Activated naive CD8-positive, alpha-beta T cell treated with anti-CD3 and anti-CD28 coated beads, Interleukin-2, amount 50 U/mL, for 24 hours (primary cell): ENCODE measurements around the gene UGT2B11.
"Not testable (repeated sequence)": the region's sequence is repeated elsewhere in the genome, so short reads cannot be mapped to it uniquely, and the experiment has no call there.

Experiments
- ATAC-seq: fragments of 150-1000 bp; cut with Tn5 transposase; one replicate; pipeline ENCODE4 v1.10.0; 2021
- DNase-seq: peaks from one replicate; pipeline ENCODE4 v3.0.0; 2021
- H3K27ac Mint-ChIP-seq: one replicate; pipeline ENCODE4 v1.8.0; 2021; ENCODE audit warnings: mild to moderate bottlenecking, mixed read lengths
- H3K27me3 Mint-ChIP-seq: one replicate; pipeline ENCODE4 v1.8.0; 2021; ENCODE audit warnings: mixed read lengths
- H3K36me3 Mint-ChIP-seq: one replicate; pipeline ENCODE4 v1.8.0; 2021; ENCODE audit warnings: low read depth, mixed read lengths
- H3K4me1 Mint-ChIP-seq: one replicate; pipeline ENCODE4 v1.8.0; 2021; ENCODE audit warnings: mixed read lengths
- H3K4me3 Mint-ChIP-seq: one replicate; pipeline ENCODE4 v1.8.0; 2021; ENCODE audit warnings: mild to moderate bottlenecking, moderate library complexity, mixed read lengths
- H3K9me3 Mint-ChIP-seq: one replicate; pipeline ENCODE4 v1.8.0; 2021; ENCODE audit warnings: mixed read lengths

UGT2B11 gene

GRCh38 chr4:69214716-69215115 is at the start of gene UGT2B11:
Gene UGT2B11 (minus strand): TSS chr4:69214748. CDS start chr4:69214722, 26 bp downstream.
- ATAC-seq: no peak
- Mint-ChIP-seq H3K4me1 (no peaks in the 10 kb centered on the region), H3K27ac (no peak within 1 kb of the TSS), H3K36me3 (no peaks in the 10 kb centered on the region), H3K9me3 (no peaks in the 10 kb centered on the region), H3K27me3 (no peaks in the 10 kb centered on the region), H3K4me3 (no peak within 1 kb of the TSS)
- DNase-seq: no peak

GRCh38 chr4:69253147-69253772 is 38.7 kb upstream of the UGT2B11 start:
- not testable (repeated sequence) for H3K27me3 Mint-ChIP-seq, H3K9me3 Mint-ChIP-seq, H3K27ac Mint-ChIP-seq, H3K4me1 Mint-ChIP-seq, H3K36me3 Mint-ChIP-seq, DNase-seq, H3K4me3 Mint-ChIP-seq, ATAC-seq

GRCh38 chr4:69250884-69251283 is 36.3 kb upstream of the UGT2B11 start:
- H3K27ac Mint-ChIP-seq, ATAC-seq, H3K4me3 Mint-ChIP-seq, H3K36me3 Mint-ChIP-seq, H3K27me3 Mint-ChIP-seq, H3K4me1 Mint-ChIP-seq, DNase-seq: not testable (repeated sequence)
- H3K9me3 Mint-ChIP-seq: peaks cover 15% of the 10 kb centered on the region

GRCh38 chr4:69242562-69243240 is 28.2 kb upstream of the UGT2B11 start:
- not testable (repeated sequence) for H3K27me3 Mint-ChIP-seq, ATAC-seq, DNase-seq, H3K36me3 Mint-ChIP-seq, H3K4me3 Mint-ChIP-seq, H3K27ac Mint-ChIP-seq, H3K4me1 Mint-ChIP-seq
- peaks cover 24% of the 10 kb centered on the region for H3K9me3 Mint-ChIP-seq

GRCh38 chr4:69241746-69242145 is 27.2 kb upstream of the UGT2B11 start:
- H3K27ac Mint-ChIP-seq, H3K36me3 Mint-ChIP-seq, H3K4me3 Mint-ChIP-seq, H3K4me1 Mint-ChIP-seq, DNase-seq, ATAC-seq, H3K27me3 Mint-ChIP-seq: not testable (repeated sequence)
- H3K9me3 Mint-ChIP-seq: peaks cover 17% of the 10 kb centered on the region

- H3K27me3 Mint-ChIP-seq, H3K27ac Mint-ChIP-seq, H3K4me1 Mint-ChIP-seq, DNase-seq, ATAC-seq, H3K4me3 Mint-ChIP-seq, H3K36me3 Mint-ChIP-seq: not testable (repeated sequence)
- H3K9me3 Mint-ChIP-seq: peaks cover 12% of the 10 kb centered on the region
Measured at GRCh38 chr4:69240787-69241186, 26.2 kb upstream of the UGT2B11 start.

GRCh38 chr4:69239557-69240168 is 25.1 kb upstream of the UGT2B11 start:
- Mint-ChIP-seq H3K36me3 (no peaks in the 10 kb centered on the region), H3K4me3 (no peak overlapping the region), H3K27ac (no peak overlapping the region), H3K9me3 (peaks cover 9% of the 10 kb centered on the region), H3K27me3 (no peaks in the 10 kb centered on the region), H3K4me1 (no peaks in the 10 kb centered on the region)
- no peak for DNase-seq
- no peak for ATAC-seq

GRCh38 chr4:69239092-69239491 is 24.5 kb upstream of the UGT2B11 start:
- Mint-ChIP-seq H3K36me3 (no peaks in the 10 kb centered on the region), H3K4me1 (no peaks in the 10 kb centered on the region), H3K9me3 (peaks cover 9% of the 10 kb centered on the region), H3K27ac (no peak overlapping the region), H3K4me3 (no peak overlapping the region), H3K27me3 (no peaks in the 10 kb centered on the region)
- DNase-seq (no peak), ATAC-seq (no peak)

GRCh38 chr4:69224891-69225290 is 10.3 kb upstream of the UGT2B11 start:
- no peaks in the 10 kb centered on the region for H3K9me3 Mint-ChIP-seq
- no peaks in the 10 kb centered on the region for H3K4me1 Mint-ChIP-seq
- no peaks in the 10 kb centered on the region for H3K27me3 Mint-ChIP-seq
- ATAC-seq (no peak), DNase-seq (no peak)
- no peak overlapping the region for H3K4me3 Mint-ChIP-seq
- H3K36me3 Mint-ChIP-seq: no peaks in the 10 kb centered on the region
- H3K27ac Mint-ChIP-seq: no peak overlapping the region

- not testable (repeated sequence) for H3K4me1 Mint-ChIP-seq, H3K4me3 Mint-ChIP-seq, H3K9me3 Mint-ChIP-seq, ATAC-seq, DNase-seq, H3K27me3 Mint-ChIP-seq, H3K27ac Mint-ChIP-seq, H3K36me3 Mint-ChIP-seq
Measured at GRCh38 chr4:69223277-69223676, 8.7 kb upstream of the UGT2B11 start.

GRCh38 chr4:69218491-69218890 is 3.9 kb upstream of the UGT2B11 start:
- ATAC-seq, H3K27me3 Mint-ChIP-seq, H3K36me3 Mint-ChIP-seq, H3K4me1 Mint-ChIP-seq, DNase-seq, H3K4me3 Mint-ChIP-seq, H3K9me3 Mint-ChIP-seq, H3K27ac Mint-ChIP-seq: not testable (repeated sequence)

- ATAC-seq (no peak), DNase-seq (no peak)
- Mint-ChIP-seq H3K27ac (no peak overlapping the region), H3K27me3 (no peaks in the 10 kb centered on the region), H3K4me1 (no peaks in the 10 kb centered on the region), H3K9me3 (no peaks in the 10 kb centered on the region), H3K4me3 (no peak overlapping the region), H3K36me3 (no peaks in the 10 kb centered on the region)
Measured at GRCh38 chr4:69210911-69211310, 3.6 kb downstream of the UGT2B11 start.

- not testable (repeated sequence) for H3K4me3 Mint-ChIP-seq, H3K27ac Mint-ChIP-seq, H3K9me3 Mint-ChIP-seq, H3K27me3 Mint-ChIP-seq, ATAC-seq, DNase-seq, H3K36me3 Mint-ChIP-seq, H3K4me1 Mint-ChIP-seq
Measured at GRCh38 chr4:69198506-69198905, 16.0 kb downstream of the UGT2B11 start.

GRCh38 chr4:69196209-69196965 is 18.2 kb downstream of the UGT2B11 start:
- no peaks in the 10 kb centered on the region for H3K36me3 Mint-ChIP-seq
- ATAC-seq: no peak
- no peaks in the 10 kb centered on the region for H3K27me3 Mint-ChIP-seq
- H3K27ac Mint-ChIP-seq: no peak overlapping the region
- H3K4me3 Mint-ChIP-seq: no peak overlapping the region
- H3K4me1 Mint-ChIP-seq: no peaks in the 10 kb centered on the region
- DNase-seq: no peak
- peaks cover 8% of the 10 kb centered on the region for H3K9me3 Mint-ChIP-seq

GRCh38 chr4:69194166-69194565 is 20.4 kb downstream of the UGT2B11 start:
- ATAC-seq: no peak
- Mint-ChIP-seq H3K27ac (no peak overlapping the region), H3K4me3 (no peak overlapping the region), H3K27me3 (no peaks in the 10 kb centered on the region), H3K36me3 (no peaks in the 10 kb centered on the region), H3K4me1 (no peaks in the 10 kb centered on the region), H3K9me3 (peaks cover 8% of the 10 kb centered on the region)
- no peak for DNase-seq
